Esophagus muscularis mucosa (tissue), 4 donors: Measurements from ENCODE around the gene MAP2K7. TPM values are rescaled to one million over a fixed set of nuclear protein-coding genes. Genes with fewer than 3 reads are reported as not detected.

Experiments
- DNase-seq: peaks from one replicate; pipeline ENCODE4 v3.0.0-alpha.2; 2017; ENCODE audit errors: extremely low spot score
- H3K27ac ChIP-seq, 4 donors: fragments of 200-600 bp; sonication (generic); replicated peaks in 1 of 4; 1 replicate in 3 of 4; 2 replicates in 1 of 4; pipeline ENCODE4 v1.5.1; 2016 to 2019; ENCODE audit warnings: mild to moderate bottlenecking in 1 of 4
- H3K27me3 ChIP-seq, 4 donors: fragments of 200-600 bp; sonication (generic); one replicate each; pipeline versions ENCODE4 v1.5.1 to v1.6.0; 2016 to 2019
- H3K36me3 ChIP-seq, 4 donors: fragments of 200-600 bp; sonication (generic); one replicate each; pipeline ENCODE4 v1.5.1; 2016 to 2019
- H3K4me1 ChIP-seq, 4 donors: fragments of 200-600 bp; sonication (generic); one replicate each; pipeline ENCODE4 v1.5.1; 2016 to 2019
- H3K4me3 ChIP-seq, 4 donors: fragments of 200-600 bp; sonication (generic); 1 replicate in 2 of 4; 2 replicates in 2 of 4; pipeline ENCODE4 v1.5.1; 2016 to 2019; ENCODE audit warnings: mild to moderate bottlenecking in 4 of 4, moderate library complexity in 1 of 4
- H3K9me3 ChIP-seq, 4 donors: fragments of 200-600 bp; sonication (generic); 1 replicate in 3 of 4; 2 replicates in 1 of 4; pipeline ENCODE4 v1.5.1; 2016 to 2019
- EP300 ChIP-seq: sonication (generic); formaldehyde crosslinking; IDR thresholded peaks from one replicate; pipeline ENCODE4 v1.6.1; 2017; ENCODE audit warnings: antibody characterized with exemption
- POLR2A ChIP-seq: fragments of 450-650 bp; IDR thresholded peaks from one replicate; pipeline ENCODE4 v1.6.1; 2017; ENCODE audit warnings: antibody characterized with exemption, moderate library complexity, mild to moderate bottlenecking, low read depth
- POLR2AphosphoS5 ChIP-seq, 2 donors: sonication (generic); formaldehyde crosslinking; IDR thresholded peaks; one replicate each; pipeline ENCODE4 v1.6.1; 2017; ENCODE audit warnings: antibody characterized with exemption in 2 of 2
- WGBS: methylation state at CpG from one replicate; pipeline ENCODE4 v1.1.5; 2018; 5-methylcytosine and 5-hydroxymethylcytosine counted together
- intact Hi-C: fragments of 100-400 bp; cut with DNase I; formaldehyde crosslinking; loops from one replicate; pipeline ENCODE4 v1.15.1; 2023
- total RNA-seq, 4 donors: library from RNA; depleted of rRNA; stranded (reverse); fragments of >200 nt; gene quantifications; one replicate each; pipeline versions ENCODE4 v1.1.0 to v1.2.1, GENCODE V29; 2016
- TF ChIP-seq, protein P1 (sequence below), 3 experiments: fragments of 200-600 bp in 2 of 3; fragments of 450-650 bp in 1 of 3; sonication (generic) in 2 of 3; IDR thresholded peaks; one replicate each; pipeline ENCODE4 v1.5.1; 2017 to 2019; ENCODE audit warnings: antibody characterized with exemption in 3 of 3, mild to moderate bottlenecking in 2 of 3, moderate library complexity in 1 of 3

Gene MAP2K7
- total RNA-seq, 4 donors from 2014 or later = 17.2 to 31.9 (median 24.5) TPM

GRCh38 chr19:7962644-7963268 lies 59.1 kb downstream of the MAP2K7 start:
- H3K27me3 ChIP-seq = no peaks in the 10 kb centered on the region
- TF ChIP-seq EP300 = no peak
- H3K4me1 ChIP-seq = peaks cover 0 to 3% (median 0%) of the 10 kb centered on the region in 4 donors
- 86% methylated on average over 21 of the region's 22 CpGs for WGBS
- DNase-seq = no peak
- no peaks in the 10 kb centered on the region for H3K9me3 ChIP-seq
- H3K4me3 ChIP-seq = no peak overlapping the region
- H3K36me3 ChIP-seq = peaks cover 42 to 87% (median 77%) of the 10 kb centered on the region in 4 donors
- intact Hi-C loops = no loop called here
- no peak overlapping the region for H3K27ac ChIP-seq

DNA sequence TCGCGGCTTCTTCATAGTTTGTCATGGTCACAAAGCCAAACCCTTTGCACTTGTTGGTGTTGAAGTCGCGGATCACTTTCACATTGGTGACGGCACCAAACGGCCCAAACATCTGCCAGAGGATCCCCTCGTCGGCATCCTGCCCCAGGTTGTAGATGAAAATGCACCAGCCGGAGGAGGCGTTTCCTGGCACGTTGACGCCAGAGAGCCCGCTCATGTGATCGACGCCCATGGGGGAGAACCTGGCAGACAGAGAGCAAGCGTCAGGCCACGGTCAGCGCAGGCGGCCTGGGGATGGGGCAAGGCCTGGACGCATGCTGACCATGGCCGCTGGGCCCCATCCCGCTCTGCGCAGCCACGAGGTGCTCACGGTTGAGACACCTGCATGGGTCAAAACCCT lies 59.9 kb downstream of the MAP2K7 start:
- Histone ChIP-seq H3K36me3 (peaks cover 42 to 87% (median 78%) of the 10 kb centered on the region in 4 donors), H3K27ac (no peak overlapping the region), H3K9me3 (no peaks in the 10 kb centered on the region), H3K4me3 (no peak overlapping the region), H3K27me3 (no peaks in the 10 kb centered on the region), H3K4me1 (peaks cover 0 to 3% (median 0%) of the 10 kb centered on the region in 4 donors)
- TF ChIP-seq EP300 (no peak), POLR2A (no peak), POLR2AphosphoS5 (IDR thresholded peaks at IDR 0.05) (no peak)
- TF ChIP-seq, protein P1, sequence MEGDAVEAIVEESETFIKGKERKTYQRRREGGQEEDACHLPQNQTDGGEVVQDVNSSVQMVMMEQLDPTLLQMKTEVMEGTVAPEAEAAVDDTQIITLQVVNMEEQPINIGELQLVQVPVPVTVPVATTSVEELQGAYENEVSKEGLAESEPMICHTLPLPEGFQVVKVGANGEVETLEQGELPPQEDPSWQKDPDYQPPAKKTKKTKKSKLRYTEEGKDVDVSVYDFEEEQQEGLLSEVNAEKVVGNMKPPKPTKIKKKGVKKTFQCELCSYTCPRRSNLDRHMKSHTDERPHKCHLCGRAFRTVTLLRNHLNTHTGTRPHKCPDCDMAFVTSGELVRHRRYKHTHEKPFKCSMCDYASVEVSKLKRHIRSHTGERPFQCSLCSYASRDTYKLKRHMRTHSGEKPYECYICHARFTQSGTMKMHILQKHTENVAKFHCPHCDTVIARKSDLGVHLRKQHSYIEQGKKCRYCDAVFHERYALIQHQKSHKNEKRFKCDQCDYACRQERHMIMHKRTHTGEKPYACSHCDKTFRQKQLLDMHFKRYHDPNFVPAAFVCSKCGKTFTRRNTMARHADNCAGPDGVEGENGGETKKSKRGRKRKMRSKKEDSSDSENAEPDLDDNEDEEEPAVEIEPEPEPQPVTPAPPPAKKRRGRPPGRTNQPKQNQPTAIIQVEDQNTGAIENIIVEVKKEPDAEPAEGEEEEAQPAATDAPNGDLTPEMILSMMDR (IDR thresholded peaks at IDR 0.05) = no peak
- intact Hi-C loops = no loop called here
- no peak for DNase-seq
- WGBS = 94% methylated on average over 24 of the region's 25 CpGs

Other genes with a start within 250 kb of the MAP2K7 start
- 1 to 10 TPM in 1 of 4 donors, not detected in 3; 1.3 TPM for gene RETN, start 234.8 kb upstream of the MAP2K7 start, total RNA-seq
- gene MCEMP1, start 226.8 kb upstream of the MAP2K7 start, total RNA-seq = 1 to 10 TPM in 1 of 4 donors, under 1 TPM in 2, not detected in 1; 0.34 to 2.0 (median 0.42) TPM
- gene TRAPPC5, start 223.0 kb upstream of the MAP2K7 start, total RNA-seq = 10 to 100 TPM; 12.5 to 84.7 (median 64.8) TPM
- gene FCER2, start 201.7 kb upstream of the MAP2K7 start, total RNA-seq = under 1 TPM in 1 of 4 donors, not detected in 3; 0.29 TPM
- 1 to 10 TPM in 3 of 4 donors, under 1 TPM in 1; 0.75 to 2.5 (median 1.8) TPM for gene CLEC4G, start 171.8 kb upstream of the MAP2K7 start, total RNA-seq
- 10 to 100 TPM in 1 of 4 donors, 1 to 10 TPM in 3; 4.0 to 13.1 (median 8.4) TPM for gene CD209, start 156.3 kb upstream of the MAP2K7 start, total RNA-seq
- gene CLEC4M, start 140.6 kb upstream of the MAP2K7 start, total RNA-seq = not detected
- 10 to 100 TPM; 19.9 to 42.0 (median 29.2) TPM for gene EVI5L, start 73.7 kb upstream of the MAP2K7 start, total RNA-seq
- under 1 TPM in 1 of 4 donors, not detected in 3; 0.52 TPM for gene PRR36, start 29.5 kb upstream of the MAP2K7 start, total RNA-seq
- 1 to 10 TPM in 1 of 4 donors, under 1 TPM in 2, not detected in 1; 0.33 to 1.0 (median 0.46) TPM for gene LRRC8E, start 15.4 kb upstream of the MAP2K7 start, total RNA-seq
- gene TGFBR3L, start 11.0 kb downstream of the MAP2K7 start, total RNA-seq = 1 to 10 TPM; 2.2 to 8.3 (median 6.1) TPM
- 10 to 100 TPM; 32.4 to 47.2 (median 35.0) TPM for gene SNAPC2, start 16.5 kb downstream of the MAP2K7 start, total RNA-seq
- 10 to 100 TPM; 28.7 to 59.4 (median 49.2) TPM for gene CTXN1, start 22.3 kb downstream of the MAP2K7 start, total RNA-seq
- 100 to 1,000 TPM in 1 of 4 donors, 10 to 100 TPM in 3; 61.6 to 111 (median 98.5) TPM for gene TIMM44, start 39.8 kb downstream of the MAP2K7 start, total RNA-seq
- 10 to 100 TPM; 27.0 to 49.1 (median 38.3) TPM for gene ELAVL1, start 101.8 kb downstream of the MAP2K7 start, total RNA-seq
- not detected for gene CCL25, start 148.9 kb downstream of the MAP2K7 start, total RNA-seq
- under 1 TPM in 1 of 4 donors, not detected in 3; under 0.01 TPM for gene FBN3, start 245.7 kb downstream of the MAP2K7 start, total RNA-seq